PC-9 (cell line): ENCODE measurements around the gene DNAJC16.

Experiments used
- CTCF ChIP-seq: fragments of 200-600 bp; sonication (generic); conservative IDR thresholded peaks from 2 replicates; pipeline ENCODE4 v1.6.1; 2017; ENCODE audit warnings: mixed run types, antibody characterized with exemption, mild to moderate bottlenecking, moderate library complexity
- EZH2 ChIP-seq: fragments of 200-600 bp; sonication (generic); IDR thresholded peaks from 2 replicates; pipeline ENCODE4 v1.8.0; 2017; ENCODE audit warnings: antibody characterized with exemption, low read depth

- TF ChIP-seq EZH2: no peak
- no peak for TF ChIP-seq CTCF
Observed at GRCh38 chr1:15507278-15507677, 19.4 kb upstream of the DNAJC16 start.
